GF-D8 (cell line): Measurements from ENCODE around the gene CEP63.

ENCODE experiments used
- DNase-seq: peaks from one replicate; lab custom pipeline; 2025; lab: John Stamatoyannopoulos, UW

CEP63 gene

GRCh38 chr3:134485718-134486576 lies at the start of gene CEP63, which contains the start of gene ANAPC13:
Gene CEP63 (plus strand): TSS chr3:134486057. CDS start chr3:134495321, 9,264 bp downstream.
Gene ANAPC13 (minus strand): TSS chr3:134485985. CDS start chr3:134482904, 3,081 bp downstream.
- DNase-seq: peak; percentile 98

GRCh38 chr3:134437211-134437752 lies 48.6 kb upstream of the CEP63 start:
- no peak for DNase-seq

GRCh38 chr3:134441321-134441720 lies 44.5 kb upstream of the CEP63 start:
- no peak for DNase-seq

GRCh38 chr3:134441821-134442220 lies 44.0 kb upstream of the CEP63 start:
- no peak for DNase-seq

GRCh38 chr3:134445095-134445494 lies 40.8 kb upstream of the CEP63 start:
- no peak for DNase-seq

- DNase-seq: no peak
These were observed 40.2 kb upstream of the CEP63 start for GRCh38 chr3:134445636-134446035.

- no peak for DNase-seq
These were observed 39.1 kb upstream of the CEP63 start for GRCh38 chr3:134446800-134447199.

- DNase-seq: no peak
These were observed 38.5 kb upstream of the CEP63 start for GRCh38 chr3:134447351-134447750.

GRCh38 chr3:134448664-134449063 lies 37.2 kb upstream of the CEP63 start:
- DNase-seq: no peak

- DNase-seq: no peak
These were observed 36.6 kb upstream of the CEP63 start for GRCh38 chr3:134449277-134449676.

GRCh38 chr3:134449951-134450350 lies 35.9 kb upstream of the CEP63 start:
- DNase-seq: no peak

GRCh38 chr3:134453631-134454030 lies 32.2 kb upstream of the CEP63 start:
- DNase-seq: no peak

- DNase-seq: no peak
These were observed 28.3 kb upstream of the CEP63 start for GRCh38 chr3:134457376-134458074.

GRCh38 chr3:134458406-134458945 lies 27.4 kb upstream of the CEP63 start:
- DNase-seq: no peak

GRCh38 chr3:134459562-134459961 lies 26.3 kb upstream of the CEP63 start:
- no peak for DNase-seq

- DNase-seq: no peak
These were observed 24.9 kb upstream of the CEP63 start for GRCh38 chr3:134460965-134461364.

GRCh38 chr3:134462331-134462941 lies 23.4 kb upstream of the CEP63 start:
- no peak for DNase-seq

GRCh38 chr3:134463676-134464063 lies 22.2 kb upstream of the CEP63 start:
- no peak for DNase-seq

- no peak for DNase-seq
These were observed 21.7 kb upstream of the CEP63 start for GRCh38 chr3:134464064-134464688.

GRCh38 chr3:134464689-134465365 lies 21.0 kb upstream of the CEP63 start:
- no peak for DNase-seq

- no peak for DNase-seq
These were observed 19.5 kb upstream of the CEP63 start for GRCh38 chr3:134466331-134466730.
